ENCODE data around the gene PTPN5. TPM values are rescaled to one million over a fixed set of nuclear protein-coding genes. Genes with fewer than 3 reads are reported as not detected.

Gene PTPN5
- total RNA-seq, 2 donors from 2014 or later, result not detected

- peak overlapping the region; percentile 64 for H3K27ac Mint-ChIP-seq
- no peaks in the 10 kb centered on the region for H3K27me3 Mint-ChIP-seq
- peak; percentile 91 for ATAC-seq (replicated peaks)
- H3K4me1 Mint-ChIP-seq, result peaks cover 4% of the 10 kb centered on the region
- no peaks in the 10 kb centered on the region for H3K9me3 Mint-ChIP-seq
- H3K36me3 Mint-ChIP-seq (ENCODE audit: low read depth), result no peaks in the 10 kb centered on the region
- H3K4me3 Mint-ChIP-seq, result peak overlapping the region; percentile 89
Measured at GRCh38 chr11:18720808-18721560, 70.6 kb downstream of the PTPN5 start.

GRCh38 chr11:18720091-18720807 is 71.3 kb downstream of the PTPN5 start:
- ATAC-seq (replicated peaks), result no peak
- H3K27me3 Mint-ChIP-seq, result no peaks in the 10 kb centered on the region
- peaks cover 4% of the 10 kb centered on the region for H3K4me1 Mint-ChIP-seq
- peak overlapping the region; percentile 43 for H3K27ac Mint-ChIP-seq
- H3K9me3 Mint-ChIP-seq, result no peaks in the 10 kb centered on the region
- peak overlapping the region; percentile 89 for H3K4me3 Mint-ChIP-seq
- no peaks in the 10 kb centered on the region for H3K36me3 Mint-ChIP-seq (ENCODE audit: low read depth)

GRCh38 chr11:18715476-18715875 is 76.1 kb downstream of the PTPN5 start:
- no peak for ATAC-seq (replicated peaks)
- H3K4me1 Mint-ChIP-seq, result no peaks in the 10 kb centered on the region
- peaks cover 3% of the 10 kb centered on the region for H3K27me3 Mint-ChIP-seq
- H3K36me3 Mint-ChIP-seq (ENCODE audit: low read depth), result no peaks in the 10 kb centered on the region
- H3K9me3 Mint-ChIP-seq, result no peaks in the 10 kb centered on the region
- no peak overlapping the region for H3K27ac Mint-ChIP-seq
- no peak overlapping the region for H3K4me3 Mint-ChIP-seq

- Mint-ChIP-seq H3K36me3 (ENCODE audit: low read depth) (no peaks in the 10 kb centered on the region), H3K4me3 (no peak overlapping the region)
Measured at GRCh38 chr11:18714443-18714780, 77.2 kb downstream of the PTPN5 start.

GRCh38 chr11:18713646-18714442 is 77.8 kb downstream of the PTPN5 start:
- Mint-ChIP-seq H3K4me1 (no peaks in the 10 kb centered on the region), H3K27me3 (peaks cover 3% of the 10 kb centered on the region), H3K27ac (no peak overlapping the region), H3K4me3 (no peak overlapping the region), H3K9me3 (no peaks in the 10 kb centered on the region), H3K36me3 (ENCODE audit: low read depth) (no peaks in the 10 kb centered on the region)
- no peak for ATAC-seq (replicated peaks)

More at GRCh38 chr11:18714443-18714780, 77.2 kb downstream of the PTPN5 start:
- no peaks in the 10 kb centered on the region for H3K9me3 Mint-ChIP-seq
- no peaks in the 10 kb centered on the region for H3K4me1 Mint-ChIP-seq
- no peak overlapping the region for H3K27ac Mint-ChIP-seq
- no peak for ATAC-seq (replicated peaks)
- H3K27me3 Mint-ChIP-seq, result peaks cover 3% of the 10 kb centered on the region

- Mint-ChIP-seq H3K4me3 (no peak overlapping the region), H3K27me3 (peaks cover 3% of the 10 kb centered on the region), H3K36me3 (ENCODE audit: low read depth) (no peaks in the 10 kb centered on the region), H3K27ac (no peak overlapping the region), H3K9me3 (no peaks in the 10 kb centered on the region), H3K4me1 (peaks cover 8% of the 10 kb centered on the region)
- peak; percentile 36 for ATAC-seq (replicated peaks)
Measured at GRCh38 chr11:18710545-18710944, 81.1 kb downstream of the PTPN5 start.

GRCh38 chr11:18709414-18709813 is 82.2 kb downstream of the PTPN5 start:
- Mint-ChIP-seq H3K4me1 (peaks cover 15% of the 10 kb centered on the region), H3K27ac (peak overlapping the region; percentile 1)

GRCh38 chr11:18707811-18708340 is 83.7 kb downstream of the PTPN5 start:
- H3K36me3 Mint-ChIP-seq (ENCODE audit: low read depth), result no peaks in the 10 kb centered on the region
- no peaks in the 10 kb centered on the region for H3K27me3 Mint-ChIP-seq
- H3K9me3 Mint-ChIP-seq, result no peaks in the 10 kb centered on the region
- H3K4me3 Mint-ChIP-seq, result peak overlapping the region; percentile 90
- no peak for ATAC-seq (replicated peaks)
- peaks cover 15% of the 10 kb centered on the region for H3K4me1 Mint-ChIP-seq
- no peak overlapping the region for H3K27ac Mint-ChIP-seq

More at GRCh38 chr11:18709414-18709813, 82.2 kb downstream of the PTPN5 start:
- Mint-ChIP-seq H3K27me3 (no peaks in the 10 kb centered on the region), H3K36me3 (ENCODE audit: low read depth) (no peaks in the 10 kb centered on the region), H3K4me3 (no peak overlapping the region), H3K9me3 (no peaks in the 10 kb centered on the region)
- no peak for ATAC-seq (replicated peaks)

GRCh38 chr11:18706330-18707243 is 85.0 kb downstream of the PTPN5 start:
- peak overlapping the region; percentile 90 for H3K4me3 Mint-ChIP-seq
- no peaks in the 10 kb centered on the region for H3K27me3 Mint-ChIP-seq
- peaks cover 15% of the 10 kb centered on the region for H3K4me1 Mint-ChIP-seq
- no peaks in the 10 kb centered on the region for H3K9me3 Mint-ChIP-seq
- ATAC-seq (replicated peaks), result peak; percentile 77
- no peaks in the 10 kb centered on the region for H3K36me3 Mint-ChIP-seq (ENCODE audit: low read depth)
- peak overlapping the region; percentile 87 for H3K27ac Mint-ChIP-seq

GRCh38 chr11:18705651-18706281 is 85.8 kb downstream of the PTPN5 start:
- no peaks in the 10 kb centered on the region for H3K27me3 Mint-ChIP-seq
- ATAC-seq (replicated peaks), result peak; percentile 60
- no peaks in the 10 kb centered on the region for H3K9me3 Mint-ChIP-seq
- peak overlapping the region; percentile 87 for H3K27ac Mint-ChIP-seq
- peaks cover 15% of the 10 kb centered on the region for H3K4me1 Mint-ChIP-seq
- peak overlapping the region; percentile 90 for H3K4me3 Mint-ChIP-seq
- H3K36me3 Mint-ChIP-seq (ENCODE audit: low read depth), result no peaks in the 10 kb centered on the region

- Mint-ChIP-seq H3K36me3 (ENCODE audit: low read depth) (no peaks in the 10 kb centered on the region), H3K4me3 (peak overlapping the region; percentile 90), H3K27ac (peak overlapping the region; percentile 47), H3K27me3 (no peaks in the 10 kb centered on the region), H3K9me3 (no peaks in the 10 kb centered on the region), H3K4me1 (peaks cover 15% of the 10 kb centered on the region)
- no peak for ATAC-seq (replicated peaks)
Measured at GRCh38 chr11:18704698-18705097, 86.9 kb downstream of the PTPN5 start.

- H3K9me3 Mint-ChIP-seq, result no peaks in the 10 kb centered on the region
- no peaks in the 10 kb centered on the region for H3K27me3 Mint-ChIP-seq
- ATAC-seq (replicated peaks), result no peak
- no peaks in the 10 kb centered on the region for H3K36me3 Mint-ChIP-seq (ENCODE audit: low read depth)
- peaks cover 15% of the 10 kb centered on the region for H3K4me1 Mint-ChIP-seq
- no peak overlapping the region for H3K27ac Mint-ChIP-seq
- H3K4me3 Mint-ChIP-seq, result peak overlapping the region; percentile 90
Measured at GRCh38 chr11:18704045-18704645, 87.5 kb downstream of the PTPN5 start.
